ENCODE results near the gene SEPTIN10. TPM values are rescaled to one million over a fixed set of nuclear protein-coding genes. Genes with fewer than 3 reads are reported as not detected.

Gene SEPTIN10
- total RNA-seq: 1 to 10 TPM; 3.9 to 6.2 TPM
- total RNA-seq: 15.5 to 21.6 reads per million in 2 donors

DNA sequence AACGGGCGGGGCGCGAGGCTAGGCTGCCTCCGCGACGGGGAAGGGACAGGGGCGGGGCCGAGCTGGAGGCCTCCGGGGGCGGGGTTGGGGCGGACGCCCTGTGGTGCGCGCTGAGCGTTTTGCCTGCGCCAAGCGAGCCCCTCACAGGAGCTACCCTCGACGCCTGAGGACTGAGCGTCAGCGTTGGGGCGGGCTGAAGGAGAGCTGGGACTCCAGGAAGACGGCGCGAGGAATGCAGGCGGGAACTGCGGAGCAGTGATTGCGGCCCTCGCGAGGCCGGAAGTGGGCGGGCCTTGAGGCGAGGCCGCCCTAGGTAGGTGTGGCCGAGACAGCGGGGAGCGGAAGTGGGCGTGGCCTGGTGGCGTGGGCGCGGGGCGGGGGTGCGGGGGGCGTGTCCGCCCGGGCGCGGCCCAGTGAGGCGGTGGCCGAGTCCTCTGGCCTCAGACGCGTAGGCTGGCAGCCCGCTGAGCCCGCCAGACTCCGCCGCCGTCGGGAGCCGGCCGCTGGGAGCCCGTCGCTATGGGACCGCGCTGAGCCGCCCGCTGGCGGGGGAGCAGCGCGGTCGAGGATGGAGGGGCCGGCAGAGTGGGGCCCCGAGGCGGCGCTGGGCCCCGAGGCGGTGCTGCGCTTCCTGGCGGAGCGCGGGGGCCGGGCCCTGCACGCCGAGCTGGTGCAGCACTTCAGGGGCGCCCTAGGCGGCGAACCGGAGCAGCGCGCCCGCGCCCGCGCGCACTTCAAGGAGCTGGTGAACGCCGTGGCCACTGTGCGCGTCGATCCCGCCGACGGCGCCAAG is at the start of gene SEPTIN10, which contains the start of gene SOWAHC:
SEPTIN10 (minus strand) TSS at position 45 of the 793 bp plus-strand sequence. CDS start 139 bp downstream, outside the sequence.
SOWAHC (plus strand) TSS at position 443 of the 793 bp plus-strand sequence; CDS start at position 569, 126 bp downstream.
- peak; percentile 63 to 82 (median 80) for DNase-seq
- peaks cover 2% of the 10 kb centered on the region for H3K36me3 Mint-ChIP-seq (ENCODE audit: low read depth)
- peaks cover 3% of the 10 kb centered on the region for H3K9me3 ChIP-seq (ENCODE audit: control insufficient read depth, low read length, poor library complexity, severe bottlenecking)
- ATAC-seq: peak; percentile 91
- no peak within 1 kb of the TSS for H3K27ac Mint-ChIP-seq
- peaks cover 8% of the 10 kb centered on the region for H3K4me1 Mint-ChIP-seq
- peak within 1 kb of the TSS; percentile 89 for H3K4me3 Mint-ChIP-seq
- H3K27me3 Mint-ChIP-seq: peaks cover 50% of the 10 kb centered on the region

DNA sequence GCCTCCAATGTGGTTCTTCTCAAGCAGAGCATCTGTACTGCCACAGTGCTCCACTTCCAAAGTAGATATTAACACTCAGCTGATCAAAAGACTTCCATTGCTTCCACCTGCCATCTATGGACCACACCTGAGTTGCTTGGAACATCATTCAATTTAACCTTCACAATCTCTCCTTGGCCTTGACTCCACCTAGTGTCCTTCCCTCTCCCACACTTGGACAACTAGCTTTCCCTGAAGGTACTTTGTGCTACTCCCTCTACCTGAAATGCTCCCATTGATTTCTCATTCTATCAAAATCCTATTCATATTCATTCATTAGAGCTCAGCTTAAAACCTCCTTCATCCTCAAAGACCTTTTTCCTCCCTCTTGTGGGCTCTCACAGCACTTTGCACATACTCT is 49.1 kb upstream of the SEPTIN10 start:
- Mint-ChIP-seq H3K27me3 (peaks cover 50% of the 10 kb centered on the region), H3K27ac (no peak overlapping the region), H3K4me3 (no peak overlapping the region), H3K4me1 (no peaks in the 10 kb centered on the region), H3K36me3 (ENCODE audit: low read depth) (no peaks in the 10 kb centered on the region)
- H3K9me3 ChIP-seq (ENCODE audit: control insufficient read depth, low read length, poor library complexity, severe bottlenecking): no peaks in the 10 kb centered on the region
- no peak for ATAC-seq
- DNase-seq: no peak

DNA sequence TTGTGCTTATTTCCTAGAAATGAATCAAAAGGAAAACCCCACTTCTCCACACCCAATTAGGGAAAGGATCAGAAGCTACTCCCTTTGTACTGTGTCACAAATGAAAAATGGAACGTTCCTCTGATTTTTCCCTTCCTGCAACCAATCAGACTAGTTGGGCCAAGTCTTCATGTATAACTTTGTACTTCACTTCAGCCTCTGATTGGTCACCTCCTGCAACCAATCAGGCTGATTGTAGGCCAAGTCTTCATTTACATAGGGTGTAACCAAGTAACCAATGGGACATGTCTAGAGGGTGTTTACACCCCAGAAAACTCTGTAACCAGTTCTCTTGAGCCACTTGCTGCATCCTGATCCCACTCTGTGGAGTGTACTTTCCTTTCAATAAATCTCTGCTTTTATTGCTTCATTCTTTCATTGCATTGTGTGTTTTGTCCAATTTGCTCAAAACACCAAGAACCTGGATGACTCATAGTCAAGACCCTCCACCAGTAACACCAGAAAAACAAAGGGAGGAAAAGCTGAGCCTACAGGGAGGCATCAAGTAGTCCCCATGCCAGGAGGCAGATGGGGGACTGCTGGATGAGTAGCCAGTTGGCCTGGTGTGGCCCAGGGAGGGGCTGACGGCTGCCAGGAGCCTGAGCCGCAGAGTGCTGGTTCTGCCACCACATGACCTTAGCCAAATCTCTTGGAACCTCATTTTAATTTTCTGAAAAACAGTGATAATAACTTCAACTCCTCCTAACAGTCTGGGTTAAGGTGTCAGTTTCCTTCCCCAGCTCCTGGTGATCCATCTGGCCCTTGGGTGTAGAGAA is 46.5 kb upstream of the SEPTIN10 start:
- Mint-ChIP-seq H3K27ac (no peak overlapping the region), H3K4me3 (no peak overlapping the region), H3K4me1 (no peaks in the 10 kb centered on the region), H3K36me3 (ENCODE audit: low read depth) (no peaks in the 10 kb centered on the region), H3K27me3 (peaks cover 36% of the 10 kb centered on the region)
- no peaks in the 10 kb centered on the region for H3K9me3 ChIP-seq (ENCODE audit: control insufficient read depth, low read length, poor library complexity, severe bottlenecking)
- DNase-seq: no peak
- no peak for ATAC-seq

DNA sequence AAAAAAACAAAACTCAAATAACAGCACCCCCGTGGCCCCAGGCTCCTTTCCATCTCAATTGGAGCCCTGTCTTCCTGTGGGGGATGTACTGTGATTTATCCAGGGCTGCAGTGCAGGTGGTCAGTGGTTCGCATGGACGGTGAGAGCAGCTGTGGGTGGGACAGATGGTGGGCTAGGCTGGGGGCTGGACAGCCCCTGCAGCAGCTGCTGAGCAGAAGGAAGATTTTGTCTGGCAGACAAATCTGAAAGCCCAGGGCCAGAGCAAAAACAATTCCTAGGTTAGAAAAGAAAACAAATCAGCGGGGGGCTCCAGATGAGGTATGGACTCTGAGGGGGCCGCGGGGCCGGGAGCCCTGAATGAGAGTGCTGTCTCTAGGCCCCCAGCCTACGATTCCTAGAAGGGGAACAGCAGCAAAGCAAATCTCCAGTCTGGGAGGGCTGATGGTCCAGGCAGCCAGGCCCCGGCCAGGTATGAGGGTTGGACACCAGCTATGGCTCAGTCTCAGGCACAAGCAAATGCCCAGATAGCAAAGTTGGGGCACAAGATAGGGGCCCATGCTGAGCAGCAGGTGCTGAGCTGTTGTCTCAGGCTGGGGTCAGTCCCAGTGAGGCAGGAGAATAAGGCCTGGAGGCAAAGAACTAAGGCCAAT is 45.8 kb upstream of the SEPTIN10 start:
- no peaks in the 10 kb centered on the region for H3K36me3 Mint-ChIP-seq (ENCODE audit: low read depth)
- no peaks in the 10 kb centered on the region for H3K9me3 ChIP-seq (ENCODE audit: control insufficient read depth, low read length, poor library complexity, severe bottlenecking)
- ATAC-seq (no peak), DNase-seq (no peak)
- H3K4me3 Mint-ChIP-seq: no peak overlapping the region
- H3K4me1 Mint-ChIP-seq: no peaks in the 10 kb centered on the region
- H3K27ac Mint-ChIP-seq: no peak overlapping the region
- peaks cover 44% of the 10 kb centered on the region for H3K27me3 Mint-ChIP-seq

DNA sequence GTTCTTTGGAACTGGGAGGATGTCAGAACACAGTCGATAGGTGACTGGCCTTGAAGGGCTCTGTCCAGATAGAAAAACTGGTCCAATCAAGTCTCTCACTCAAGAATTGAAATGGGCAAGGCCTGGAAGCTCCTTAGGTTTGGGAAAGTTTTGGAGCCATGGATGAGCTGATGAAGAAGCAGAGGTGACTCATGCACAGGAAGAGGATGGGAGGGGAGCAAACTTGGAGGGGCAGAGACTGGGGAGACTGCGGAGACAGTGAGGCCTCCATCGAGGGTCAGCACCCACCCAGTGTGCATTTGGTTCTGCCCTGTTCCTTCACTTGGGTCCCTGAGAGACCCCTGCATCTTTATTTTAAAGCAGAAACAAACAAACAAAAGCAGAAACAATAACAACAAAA is 41.5 kb upstream of the SEPTIN10 start:
- DNase-seq (no peak), ATAC-seq (no peak)
- H3K36me3 Mint-ChIP-seq (ENCODE audit: low read depth): no peaks in the 10 kb centered on the region
- peaks cover 32% of the 10 kb centered on the region for H3K27me3 Mint-ChIP-seq
- no peak overlapping the region for H3K4me3 Mint-ChIP-seq
- no peak overlapping the region for H3K27ac Mint-ChIP-seq
- no peaks in the 10 kb centered on the region for H3K4me1 Mint-ChIP-seq
- no peaks in the 10 kb centered on the region for H3K9me3 ChIP-seq (ENCODE audit: control insufficient read depth, low read length, poor library complexity, severe bottlenecking)

DNA sequence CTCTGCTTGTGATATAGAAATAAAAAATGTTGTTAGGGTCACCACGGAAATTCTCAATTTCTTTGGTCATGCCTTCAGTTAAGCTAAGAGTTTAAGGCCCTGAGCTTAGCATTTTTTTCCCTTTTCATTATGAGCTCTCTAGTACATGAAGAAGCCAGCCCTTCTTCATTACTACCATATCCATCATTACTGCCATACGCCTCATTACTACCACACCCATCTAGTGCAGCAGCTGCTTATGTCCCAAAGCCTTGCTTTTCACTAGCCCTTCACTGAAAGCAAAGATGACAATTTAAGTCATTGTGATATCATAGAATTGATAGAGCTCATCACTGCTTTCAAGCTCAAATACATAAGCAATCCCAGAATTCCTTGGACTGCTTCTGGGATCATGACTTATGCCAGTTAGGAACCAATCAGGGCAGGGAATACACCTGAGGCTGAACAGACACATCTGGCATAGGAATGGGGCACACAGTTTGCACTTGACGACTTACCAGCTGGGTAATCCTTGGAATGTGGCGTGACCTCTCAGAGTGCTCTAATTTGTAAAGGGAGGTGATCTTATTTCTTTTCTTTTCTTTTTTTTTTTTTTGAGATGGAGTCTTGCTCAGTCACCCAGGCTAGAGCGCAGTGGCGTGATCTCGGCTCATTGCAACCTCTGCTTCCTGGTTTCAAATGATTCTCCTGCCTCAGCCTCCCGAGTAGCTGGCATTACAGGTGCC is 40.7 kb upstream of the SEPTIN10 start:
- Mint-ChIP-seq H3K36me3 (ENCODE audit: low read depth) (no peaks in the 10 kb centered on the region), H3K27me3 (peaks cover 36% of the 10 kb centered on the region), H3K4me3 (no peak overlapping the region), H3K4me1 (no peaks in the 10 kb centered on the region), H3K27ac (no peak overlapping the region)
- DNase-seq: no peak
- no peak for ATAC-seq
- H3K9me3 ChIP-seq (ENCODE audit: control insufficient read depth, low read length, poor library complexity, severe bottlenecking): no peaks in the 10 kb centered on the region

DNA sequence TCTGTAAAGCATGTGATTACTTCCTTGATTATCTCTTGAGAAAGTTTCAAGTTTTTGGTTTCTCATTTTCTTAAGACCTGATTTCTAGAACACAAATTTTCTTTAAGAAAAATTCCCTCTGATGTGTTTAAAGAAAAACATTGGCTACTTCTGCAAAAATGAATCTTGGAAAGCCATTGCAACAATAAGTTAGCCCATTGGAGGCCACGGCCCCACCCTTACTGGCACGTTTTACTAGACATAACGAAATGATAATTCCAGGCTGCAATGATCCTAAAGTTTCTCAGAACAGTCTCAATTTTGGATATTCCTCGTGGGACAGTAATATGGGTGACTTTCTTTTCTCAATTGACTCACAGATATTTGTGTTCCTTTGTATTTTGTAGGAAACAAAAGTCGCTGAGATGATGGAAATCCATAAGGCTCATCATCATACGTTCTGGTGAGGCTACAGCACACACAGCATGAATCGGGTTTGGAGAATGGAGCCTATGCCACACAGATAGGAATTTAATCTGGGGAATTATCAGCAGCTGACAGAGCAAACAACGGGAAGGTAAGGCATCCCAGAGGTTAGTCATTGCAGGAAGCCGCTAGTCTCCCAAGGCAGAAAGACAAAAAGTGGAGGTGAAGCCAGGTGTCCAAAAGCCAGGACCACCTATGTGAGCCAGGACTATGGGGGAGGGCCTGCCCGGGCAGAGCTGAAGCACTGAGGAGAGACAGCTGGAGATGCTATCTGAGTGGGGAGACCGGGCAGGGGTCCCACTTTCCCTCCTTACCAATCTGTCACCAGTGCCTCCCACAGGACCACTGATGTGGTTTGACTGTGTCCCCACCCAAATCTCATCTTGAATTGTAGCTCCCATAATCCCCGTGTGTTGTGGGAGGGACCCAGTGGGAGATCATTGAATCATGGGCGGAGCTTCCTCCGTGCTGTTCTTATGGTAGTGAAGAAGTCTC is 36.2 kb upstream of the SEPTIN10 start:
- Mint-ChIP-seq H3K4me3 (no peak overlapping the region), H3K27me3 (peaks cover 41% of the 10 kb centered on the region), H3K36me3 (ENCODE audit: low read depth) (no peaks in the 10 kb centered on the region), H3K27ac (no peak overlapping the region), H3K4me1 (no peaks in the 10 kb centered on the region)
- H3K9me3 ChIP-seq (ENCODE audit: control insufficient read depth, low read length, poor library complexity, severe bottlenecking): no peaks in the 10 kb centered on the region
- ATAC-seq: no peak
- no peak for DNase-seq

DNA sequence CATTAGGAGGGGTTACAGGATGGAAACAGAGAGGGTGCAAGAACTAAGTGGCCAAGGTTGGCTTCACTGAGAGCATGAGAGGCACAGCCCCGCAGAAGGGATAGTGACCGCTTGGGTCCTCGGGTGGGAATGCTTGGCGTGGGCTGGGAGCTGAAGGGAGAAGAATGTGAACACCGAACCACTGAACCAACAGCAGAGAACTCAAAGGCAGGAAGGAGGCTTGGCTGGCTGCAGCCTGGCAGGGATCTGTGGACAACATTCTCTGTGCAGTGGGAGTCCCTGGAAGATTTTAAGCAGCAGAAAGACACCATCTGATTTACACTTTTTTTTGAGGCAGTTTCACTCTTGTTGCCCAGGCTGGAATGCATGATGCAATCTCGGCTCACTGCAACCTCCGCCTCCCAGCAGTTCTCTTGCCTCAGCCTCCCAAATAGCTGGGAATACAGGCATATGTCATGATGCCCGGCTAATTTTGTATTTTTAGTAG is 34.3 kb upstream of the SEPTIN10 start:
- H3K36me3 Mint-ChIP-seq (ENCODE audit: low read depth): no peaks in the 10 kb centered on the region
- no peaks in the 10 kb centered on the region for H3K9me3 ChIP-seq (ENCODE audit: control insufficient read depth, low read length, poor library complexity, severe bottlenecking)
- H3K4me1 Mint-ChIP-seq: peaks cover 2% of the 10 kb centered on the region
- H3K4me3 Mint-ChIP-seq: no peak overlapping the region
- ATAC-seq: no peak
- no peak for DNase-seq
- no peak overlapping the region for H3K27ac Mint-ChIP-seq
- H3K27me3 Mint-ChIP-seq: peaks cover 33% of the 10 kb centered on the region

DNA sequence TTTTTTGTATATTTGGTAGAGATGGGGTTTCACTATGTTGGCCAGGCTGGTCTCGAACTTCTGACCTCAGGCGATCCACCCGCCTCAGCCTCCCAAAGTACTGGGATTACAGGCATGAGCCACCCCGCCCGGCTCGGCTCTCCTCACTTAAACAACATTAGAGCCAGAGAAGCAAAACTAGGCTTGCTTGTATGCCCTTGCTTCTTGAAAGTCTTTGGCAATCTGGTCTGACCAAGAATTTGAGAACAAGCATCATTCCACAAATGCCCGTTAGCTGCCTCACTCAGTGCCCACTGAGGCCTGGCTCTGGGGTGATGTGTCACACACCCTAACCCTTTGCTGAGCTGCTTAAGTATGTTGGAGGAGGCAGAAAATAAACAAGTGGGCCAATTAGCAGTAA is 33.9 kb upstream of the SEPTIN10 start:
- Mint-ChIP-seq H3K4me1 (peaks cover 2% of the 10 kb centered on the region), H3K27ac (no peak overlapping the region), H3K4me3 (no peak overlapping the region), H3K36me3 (ENCODE audit: low read depth) (no peaks in the 10 kb centered on the region), H3K27me3 (peaks cover 33% of the 10 kb centered on the region)
- H3K9me3 ChIP-seq (ENCODE audit: control insufficient read depth, low read length, poor library complexity, severe bottlenecking): no peaks in the 10 kb centered on the region
- ATAC-seq (no peak), DNase-seq (no peak)

DNA sequence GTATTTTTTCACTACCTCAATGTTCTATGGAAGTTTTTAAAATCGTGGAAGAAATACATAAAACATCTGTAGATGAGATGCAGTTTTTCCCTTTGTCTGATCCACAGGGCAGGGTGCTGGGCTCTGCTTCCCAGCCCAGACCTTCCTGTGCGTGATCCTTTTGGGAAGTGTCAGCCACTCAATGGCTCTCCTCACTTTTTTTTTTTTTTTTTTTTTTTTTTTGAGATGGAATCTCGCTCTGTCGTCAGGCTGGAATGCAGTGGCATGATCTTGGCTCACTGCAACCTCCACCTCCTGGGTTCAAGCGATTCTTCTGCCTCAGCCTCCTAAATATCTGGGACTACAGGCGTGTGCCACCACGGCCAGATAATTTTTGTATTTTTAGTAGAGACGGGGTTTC is 33.2 kb upstream of the SEPTIN10 start:
- DNase-seq (no peak), ATAC-seq (no peak)
- no peak overlapping the region for H3K4me3 Mint-ChIP-seq
- H3K9me3 ChIP-seq (ENCODE audit: control insufficient read depth, low read length, poor library complexity, severe bottlenecking): no peaks in the 10 kb centered on the region
- peaks cover 2% of the 10 kb centered on the region for H3K4me1 Mint-ChIP-seq
- H3K36me3 Mint-ChIP-seq (ENCODE audit: low read depth): no peaks in the 10 kb centered on the region
- H3K27me3 Mint-ChIP-seq: peaks cover 27% of the 10 kb centered on the region
- no peak overlapping the region for H3K27ac Mint-ChIP-seq

DNA sequence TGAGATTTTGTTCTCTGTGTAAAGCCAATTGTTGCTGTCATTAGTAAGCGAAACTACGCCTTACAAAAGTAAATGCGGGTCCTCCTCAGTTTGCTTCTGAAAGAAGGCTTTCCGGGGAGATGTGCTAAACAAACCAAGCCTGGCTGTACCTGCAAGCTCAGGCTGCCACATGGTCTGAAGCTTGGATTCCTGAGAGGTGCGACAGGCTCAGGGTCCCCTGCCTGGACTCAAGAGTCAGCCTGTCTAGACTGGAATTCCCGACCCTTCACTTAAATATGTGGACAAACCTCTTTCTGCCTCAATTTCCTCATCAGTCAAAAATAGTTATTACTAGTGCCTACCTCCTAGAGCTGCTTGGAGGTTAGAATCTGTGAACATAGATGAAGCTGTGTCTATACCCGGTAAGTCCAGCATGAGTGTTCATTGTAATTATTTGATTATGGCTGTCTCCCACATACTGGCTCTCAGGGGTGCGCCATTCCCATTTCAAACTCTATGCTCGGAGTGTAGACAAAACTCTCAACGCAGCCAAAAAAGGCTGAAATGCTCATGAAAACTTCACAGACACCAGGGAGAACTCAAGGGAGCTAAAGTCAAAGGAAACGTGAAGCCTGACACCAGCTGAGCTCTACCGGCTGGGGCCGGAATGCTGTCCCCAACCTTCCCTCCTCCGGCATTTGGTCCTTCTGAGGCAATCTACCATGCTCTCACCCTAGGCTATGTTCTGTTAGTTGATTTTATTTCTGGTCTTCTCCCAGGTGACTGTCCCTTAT is 31.8 kb upstream of the SEPTIN10 start:
- H3K27ac Mint-ChIP-seq: no peak overlapping the region
- no peaks in the 10 kb centered on the region for H3K9me3 ChIP-seq (ENCODE audit: control insufficient read depth, low read length, poor library complexity, severe bottlenecking)
- H3K36me3 Mint-ChIP-seq (ENCODE audit: low read depth): no peaks in the 10 kb centered on the region
- peaks cover 27% of the 10 kb centered on the region for H3K27me3 Mint-ChIP-seq
- ATAC-seq (no peak), DNase-seq (no peak)
- H3K4me3 Mint-ChIP-seq: no peak overlapping the region
- peaks cover 2% of the 10 kb centered on the region for H3K4me1 Mint-ChIP-seq
